HG02798 (cell line): Measurements from ENCODE around the gene OR6V1.
"Not testable (repeated sequence)": the region's sequence is repeated elsewhere in the genome, so short reads cannot be mapped to it uniquely, and the experiment has no call there.

ENCODE experiments used
- ATAC-seq: cut with Tn5 transposase; IDR thresholded peaks from one replicate; pipeline ENCODE4 v1.9.1; 2021; ENCODE audit warnings: mild to moderate bottlenecking; ENCODE audit not compliant: unreplicated experiment, poor library complexity

Gene OR6V1

DNA sequence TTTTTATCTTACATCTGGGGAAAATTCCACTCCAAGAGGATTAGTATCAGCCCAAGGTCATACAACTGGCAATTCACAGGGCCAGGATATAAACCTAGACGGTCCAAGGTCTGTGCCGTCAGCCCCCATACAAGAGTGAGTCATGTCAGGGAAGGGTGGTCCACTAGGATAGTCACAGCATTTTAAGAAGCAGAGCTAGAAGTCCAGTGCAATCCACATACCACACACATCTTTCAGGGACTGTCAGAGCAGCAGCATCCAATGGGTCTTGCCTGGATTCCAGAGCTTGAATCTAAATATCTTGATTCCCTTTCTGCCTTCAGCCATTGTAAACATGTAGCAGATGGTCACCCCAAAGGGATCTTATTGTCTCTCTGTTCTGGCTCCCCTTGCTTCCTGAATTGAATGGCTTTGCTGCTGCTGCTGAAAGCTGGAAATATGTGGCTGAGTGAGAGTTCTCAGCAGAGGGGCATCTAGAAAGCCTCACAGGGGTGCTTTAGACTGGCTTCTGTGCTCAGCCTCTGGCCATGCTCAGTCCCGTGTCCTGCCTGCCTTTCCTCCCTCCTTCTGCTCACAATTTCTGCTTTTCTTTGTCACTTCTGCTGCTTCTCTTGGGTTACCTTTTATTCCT, 9.9 kb upstream of the OR6V1 start:
- ATAC-seq, result no peak

GRCh38 chr7:143042790-143043271, 9.3 kb upstream of the OR6V1 start:
- no peak for ATAC-seq

DNA sequence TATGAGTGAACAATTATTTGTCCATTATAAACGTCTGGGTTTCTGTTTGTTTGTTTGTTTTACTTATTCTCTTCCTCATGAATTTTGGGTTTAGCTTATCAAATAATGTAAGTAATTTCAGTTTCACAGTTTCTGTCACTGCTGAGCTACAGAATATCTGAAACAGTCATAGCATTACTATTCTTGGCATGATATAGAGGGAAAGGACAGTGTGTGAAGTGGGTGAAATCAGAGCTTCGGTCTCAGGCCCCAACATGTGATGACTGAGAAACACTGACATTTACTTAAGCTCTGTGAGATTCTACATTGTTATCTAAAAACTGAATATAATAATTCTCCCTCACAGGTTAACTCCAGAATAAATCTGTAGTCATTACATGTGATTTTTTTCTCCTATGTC, 8.8 kb upstream of the OR6V1 start:
- no peak for ATAC-seq

DNA sequence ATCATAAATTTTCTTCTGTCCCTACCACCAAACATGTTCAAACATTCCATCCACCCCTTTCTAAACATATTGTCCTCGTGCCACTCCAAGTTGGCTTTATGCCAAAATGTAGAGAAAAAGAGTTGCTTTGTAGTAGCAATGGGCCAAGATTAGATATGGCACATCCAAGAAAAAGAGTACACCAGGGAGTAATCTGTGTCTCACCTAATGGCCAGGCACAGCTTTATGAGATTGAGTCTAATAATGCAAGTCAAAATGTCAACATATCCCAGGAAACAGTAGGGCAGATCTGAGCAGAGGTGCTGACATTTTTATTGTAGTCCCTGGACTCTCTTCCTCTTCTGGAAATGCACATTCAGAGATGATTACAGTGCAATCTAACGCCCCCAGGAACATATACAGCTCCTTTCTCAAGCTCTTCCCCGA, 5.7 kb upstream of the OR6V1 start:
- no peak for ATAC-seq

DNA sequence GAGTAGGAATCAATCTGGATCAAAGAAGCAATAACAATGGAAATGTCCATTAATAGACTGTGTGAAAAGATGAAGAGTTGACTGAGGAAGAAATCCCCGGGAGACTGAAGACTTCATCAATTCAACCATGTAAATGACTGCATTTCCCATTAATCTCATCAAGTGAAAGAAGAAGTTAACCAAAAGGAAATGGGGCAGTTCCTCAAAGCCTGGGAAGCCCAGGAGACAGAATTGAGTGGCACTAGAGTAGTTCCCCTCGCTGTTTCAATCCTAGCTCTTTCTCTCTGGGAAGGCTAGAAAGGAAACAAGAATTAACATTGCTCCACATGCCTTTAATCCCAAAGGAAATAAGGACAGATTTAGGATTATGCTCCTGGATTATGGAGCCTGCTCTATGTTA, 4.8 kb upstream of the OR6V1 start:
- ATAC-seq, result no peak

DNA sequence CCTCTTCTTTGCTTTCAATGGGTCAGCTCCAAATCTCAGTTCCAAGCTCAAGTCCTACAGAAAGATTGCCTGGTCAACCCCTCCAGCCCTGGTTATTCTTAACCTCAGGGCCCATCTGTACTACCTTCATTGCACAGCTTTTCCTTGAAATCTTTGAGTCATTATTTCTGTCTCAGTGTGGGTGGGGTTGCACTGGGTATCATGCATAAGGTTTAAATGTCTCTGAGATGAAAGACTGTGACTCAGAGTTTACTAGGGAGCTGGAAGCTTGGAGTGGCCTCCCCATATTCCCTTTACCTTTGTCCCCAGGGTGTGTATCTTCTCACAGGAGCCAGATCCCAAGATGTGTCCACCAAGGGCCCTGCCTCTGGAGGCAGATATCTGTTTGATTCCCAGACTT, 3.3 kb upstream of the OR6V1 start:
- no peak for ATAC-seq

DNA sequence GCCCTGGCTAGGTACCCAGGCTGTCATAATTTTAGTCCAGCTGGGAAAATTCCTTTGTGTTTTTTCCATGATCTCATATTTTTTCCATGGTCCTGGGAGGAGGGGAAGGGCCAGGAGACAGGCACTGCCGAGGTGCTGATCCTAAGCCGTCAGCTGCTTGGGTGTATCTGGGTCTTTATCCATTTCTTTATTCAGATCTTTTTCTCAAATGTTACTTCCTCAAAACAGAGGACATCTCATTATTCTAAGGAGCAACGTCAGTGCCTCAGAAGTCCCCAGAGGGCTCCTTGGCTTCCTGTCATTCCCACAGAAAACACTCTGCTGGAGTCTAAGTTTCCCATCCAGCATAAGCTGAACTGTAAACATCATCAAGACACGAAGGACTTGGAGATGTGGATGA, 2.8 kb upstream of the OR6V1 start:
- no peak for ATAC-seq

DNA sequence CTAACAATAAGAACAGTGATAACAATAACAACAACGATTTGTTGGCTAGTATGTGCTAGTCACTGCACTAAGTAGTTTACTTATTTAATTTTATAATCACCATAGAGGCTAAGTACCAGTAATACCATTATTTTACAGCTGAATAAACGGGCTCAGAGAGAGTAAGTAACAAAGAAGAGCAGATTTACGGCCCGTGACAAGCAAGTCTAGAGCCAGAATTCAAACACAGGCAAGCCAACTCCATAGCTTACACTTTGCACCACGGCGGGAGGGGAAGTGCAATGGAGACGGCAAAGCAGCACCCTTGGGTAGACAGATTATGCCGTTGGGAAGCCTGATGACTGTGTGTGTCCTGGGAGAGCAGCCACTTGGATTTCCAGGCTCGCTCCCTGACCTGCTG, 1.2 kb upstream of the OR6V1 start:
- ATAC-seq, result no peak

GRCh38 chr7:143054621-143055020, 2.5 kb downstream of the OR6V1 start:
- no peak for ATAC-seq

DNA sequence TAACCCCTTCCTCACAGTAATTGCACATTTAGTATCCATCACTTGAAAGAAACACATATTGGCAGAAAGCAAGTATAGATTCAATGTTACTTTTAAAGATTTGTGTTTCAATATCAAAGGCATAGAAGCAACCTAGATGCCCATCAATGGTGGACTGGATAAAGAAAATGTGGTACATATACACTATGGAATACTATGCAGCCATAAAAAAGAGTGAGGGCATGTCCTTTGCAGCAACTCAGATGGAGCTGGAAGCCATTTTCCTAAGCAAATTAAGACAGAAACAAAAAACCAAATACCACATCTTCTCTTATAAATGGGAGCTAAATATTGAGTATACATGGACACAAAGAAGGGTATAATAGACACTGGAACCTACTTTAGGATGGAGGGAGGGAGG, 3.6 kb downstream of the OR6V1 start:
- ATAC-seq, result no peak

DNA sequence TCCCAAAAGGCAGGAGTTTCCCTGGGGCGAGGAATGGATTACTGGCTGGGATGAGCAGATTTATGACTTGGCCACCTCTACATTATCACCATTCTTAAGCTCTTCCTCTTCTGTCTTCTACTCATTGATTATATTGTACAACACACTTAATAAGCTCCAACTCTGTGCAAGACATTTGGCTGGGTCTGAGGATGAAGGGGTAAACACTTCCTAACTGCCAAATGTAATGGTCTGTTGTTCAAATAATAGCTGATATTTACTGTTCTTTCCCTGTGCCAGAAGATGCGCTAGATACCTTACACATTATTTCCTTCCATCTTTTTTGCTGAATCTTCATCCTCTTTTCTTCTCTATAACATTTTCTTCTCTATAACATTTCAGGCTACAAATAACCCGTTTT, 11.6 kb downstream of the OR6V1 start:
- ATAC-seq, result no peak

DNA sequence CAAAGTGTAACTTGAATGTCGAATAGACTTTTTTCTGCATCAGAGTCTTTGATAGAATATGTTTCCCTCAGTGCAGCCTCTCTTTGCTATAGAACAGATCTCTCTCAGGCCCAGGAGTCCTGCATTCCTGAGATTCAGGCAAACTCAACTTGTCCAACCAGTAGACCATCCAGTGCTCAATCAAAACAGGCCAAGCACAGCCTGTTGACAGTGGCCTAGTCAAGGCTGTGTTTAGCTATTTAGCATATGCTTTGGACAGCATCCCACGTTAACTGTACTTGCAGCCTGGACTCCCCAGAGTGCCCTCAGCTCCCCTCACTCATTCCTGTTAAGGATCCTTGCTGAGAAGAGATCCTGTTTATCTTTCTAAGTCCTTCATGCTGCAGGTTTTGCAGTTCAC, 16.3 kb downstream of the OR6V1 start:
- ATAC-seq, result no peak

GRCh38 chr7:143069912-143070500, 17.9 kb downstream of the OR6V1 start:
- ATAC-seq, result no peak

DNA sequence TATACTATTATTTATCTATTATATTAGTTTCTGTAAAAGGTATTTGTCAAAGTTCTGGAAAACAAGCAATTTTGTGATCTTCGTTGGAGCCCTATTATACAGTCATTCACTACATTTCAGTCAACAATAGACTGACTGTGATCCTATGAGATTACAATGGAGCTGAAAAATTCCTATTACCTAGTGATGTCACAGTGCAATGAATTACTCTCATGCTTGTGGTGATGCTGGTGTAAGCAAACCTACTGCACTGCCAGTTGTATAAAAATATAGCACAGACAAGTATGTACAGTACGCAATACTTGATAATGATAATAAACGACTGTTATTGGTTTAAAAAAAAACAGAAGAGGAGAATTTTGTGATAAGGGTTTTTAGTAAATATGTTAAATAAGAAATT, 21.4 kb downstream of the OR6V1 start:
- no peak for ATAC-seq

DNA sequence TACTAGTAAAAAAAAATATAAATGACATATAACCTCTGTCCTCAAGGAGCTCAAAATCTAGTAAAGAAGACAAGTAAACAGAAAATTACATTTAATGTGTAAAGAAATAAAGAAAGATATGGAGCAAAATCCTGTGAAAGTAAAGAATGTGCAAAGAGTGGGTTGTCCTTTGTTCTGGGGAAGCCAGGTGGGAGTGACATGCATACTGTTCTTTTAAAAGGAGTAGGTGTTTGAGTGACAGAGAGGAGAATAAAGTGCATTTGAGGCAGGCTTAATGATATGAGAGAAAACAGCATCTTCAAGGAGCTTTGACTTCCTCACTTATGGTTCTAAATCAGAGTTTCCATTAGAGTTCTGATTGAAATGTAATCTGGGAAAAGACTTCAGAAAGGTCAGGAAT, 22.0 kb downstream of the OR6V1 start:
- ATAC-seq, result no peak

DNA sequence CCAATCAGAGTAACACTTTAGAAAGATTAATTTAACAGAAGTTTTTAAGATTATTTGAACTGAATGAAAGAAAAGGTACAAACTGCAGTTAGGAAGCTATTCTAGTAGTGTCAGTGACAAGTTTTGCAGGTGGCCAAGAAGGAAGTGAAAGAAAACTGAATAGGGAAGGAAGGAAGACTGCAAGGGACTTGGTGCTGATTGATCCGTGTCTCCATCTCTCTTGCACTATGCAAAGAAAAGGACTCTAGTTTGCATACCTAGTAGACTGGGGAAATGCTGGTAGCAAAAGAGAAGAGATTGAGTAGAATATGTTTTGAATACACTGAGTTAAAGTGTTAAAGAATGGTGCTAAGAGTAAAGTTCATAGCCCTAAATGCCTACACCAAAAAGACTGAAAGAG, 33.0 kb downstream of the OR6V1 start:
- no peak for ATAC-seq

DNA sequence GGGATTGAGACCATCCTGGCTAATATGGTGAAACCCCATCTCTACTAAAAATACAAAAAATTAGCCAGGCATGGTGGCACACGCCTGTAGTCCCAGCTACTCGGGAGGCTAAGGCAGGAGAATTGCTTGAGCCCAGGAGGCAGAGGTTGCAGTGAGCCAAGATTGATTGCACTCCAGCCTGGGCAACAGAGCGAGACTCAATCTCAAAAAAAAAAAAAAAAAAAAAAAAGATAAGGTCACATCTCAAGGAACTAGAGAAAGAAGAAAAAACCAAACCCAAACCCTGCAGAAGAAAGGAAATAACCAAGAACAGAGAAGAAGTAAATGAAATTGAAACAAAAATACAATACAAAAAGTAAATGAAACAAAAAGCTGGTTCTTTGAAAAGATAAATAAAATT, 33.5 kb downstream of the OR6V1 start:
- ATAC-seq, result not testable (repeated sequence)

DNA sequence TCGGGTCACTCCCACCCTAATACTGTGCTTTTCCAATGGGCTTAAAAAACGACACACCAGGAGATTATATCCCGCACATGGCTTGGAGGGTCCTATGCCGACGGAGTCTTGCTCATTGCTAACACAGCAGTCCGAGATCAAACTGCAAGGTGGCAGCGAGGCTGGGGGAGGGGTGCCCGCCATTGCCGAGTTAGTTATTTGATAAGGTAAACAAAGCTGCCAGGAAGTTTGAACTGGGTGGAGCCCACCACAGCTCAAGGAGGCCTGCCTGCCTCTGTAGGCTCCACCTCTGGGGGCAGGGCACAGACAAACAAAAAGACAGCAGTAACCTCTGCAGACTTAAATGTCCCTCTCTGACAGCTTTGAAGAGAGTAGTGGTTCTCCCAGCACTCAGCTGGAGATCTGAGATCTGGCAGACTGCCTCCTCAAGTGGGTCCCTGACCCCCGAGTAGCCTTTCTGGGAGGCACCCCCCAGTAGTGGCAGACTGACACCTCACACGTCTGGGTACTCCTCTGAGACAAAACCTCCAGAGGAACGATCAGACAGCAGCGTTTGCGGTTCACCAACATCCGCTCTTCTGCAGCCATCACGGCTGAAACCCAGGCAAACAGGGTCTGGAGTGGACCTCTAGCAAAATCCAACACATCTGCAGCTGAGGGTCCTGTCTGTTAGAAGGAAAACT, 36.5 kb downstream of the OR6V1 start:
- not testable (repeated sequence) for ATAC-seq

DNA sequence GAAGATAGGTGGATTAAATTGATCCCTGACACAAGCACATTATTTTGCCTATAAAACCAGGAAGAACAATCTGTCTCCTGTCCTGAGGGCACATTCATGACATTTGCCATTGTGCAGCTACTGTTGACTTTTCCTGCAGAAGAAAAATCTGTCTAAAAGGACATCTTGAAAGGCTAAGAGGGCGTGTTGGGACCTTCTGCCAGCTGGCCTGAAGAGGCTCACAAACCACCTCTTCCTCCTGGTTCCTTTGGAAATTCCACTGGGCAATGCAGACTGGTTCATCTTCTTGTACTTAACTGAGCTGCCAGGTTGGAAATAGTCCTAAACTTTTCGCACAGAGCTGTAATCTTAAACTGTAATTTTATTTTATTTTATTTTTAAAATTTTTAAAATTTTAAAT, 44.0 kb downstream of the OR6V1 start:
- ATAC-seq, result no peak

DNA sequence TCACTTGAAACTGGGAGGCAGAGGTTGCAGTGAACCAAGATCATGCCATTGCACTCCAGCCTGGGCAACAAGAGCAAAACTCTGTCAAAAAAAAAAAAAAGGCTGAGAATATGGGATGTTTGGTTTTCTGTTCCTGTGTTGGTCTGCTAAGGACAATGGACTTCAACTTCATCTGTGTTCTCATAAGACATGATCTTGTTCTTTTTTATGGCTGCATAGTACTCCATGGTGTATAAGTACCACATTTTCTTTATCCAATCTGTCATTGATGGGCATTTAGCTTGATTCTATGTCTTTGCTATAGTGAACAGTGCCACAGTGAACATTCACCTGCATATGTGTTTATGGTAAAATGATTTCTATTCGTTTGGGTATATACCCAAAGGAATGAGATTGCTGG, 47.4 kb downstream of the OR6V1 start:
- ATAC-seq, result not testable (repeated sequence)
